NCI-H82 treated with DMSO at 0.1 percent for 48 hours (cell line): ENCODE measurements around the gene PITX2.
A peak's percentile ranks its signal among the peaks of the same experiment; 100 is the strongest.

ENCODE experiments used
- DNase-seq: peaks from one replicate; lab custom pipeline; 2025; ENCODE audit not compliant: unreplicated experiment; lab: John Stamatoyannopoulos, UW

Gene PITX2

DNA sequence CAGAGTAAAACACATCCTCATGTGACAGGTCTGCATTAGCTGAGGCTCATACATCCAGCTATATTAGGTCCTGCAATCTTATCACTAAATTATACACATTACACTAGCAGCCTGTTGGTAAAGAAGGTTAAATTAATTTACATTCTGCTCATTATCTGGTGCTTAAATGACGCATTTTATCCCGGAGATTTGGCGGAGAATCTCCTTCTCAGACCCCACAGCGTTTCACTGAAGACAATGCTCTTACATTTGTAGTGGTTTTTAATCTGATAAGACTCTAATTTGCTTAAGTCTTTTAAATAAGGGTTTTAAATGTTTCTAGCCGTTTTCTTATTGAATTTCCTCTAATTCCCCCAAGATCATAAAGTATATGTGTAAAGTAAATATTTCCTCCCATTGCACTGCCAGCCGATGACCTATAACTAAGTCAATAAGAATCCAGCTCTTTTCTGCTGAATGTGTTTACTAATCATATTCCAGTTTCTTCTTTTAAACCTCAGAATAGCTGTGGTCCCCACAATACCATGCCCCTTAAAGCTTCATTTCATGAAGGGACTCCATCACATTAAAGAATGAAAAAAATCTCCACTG lies 2.1 kb upstream of the PITX2 start:
- DNase-seq: peak; percentile 27

DNA sequence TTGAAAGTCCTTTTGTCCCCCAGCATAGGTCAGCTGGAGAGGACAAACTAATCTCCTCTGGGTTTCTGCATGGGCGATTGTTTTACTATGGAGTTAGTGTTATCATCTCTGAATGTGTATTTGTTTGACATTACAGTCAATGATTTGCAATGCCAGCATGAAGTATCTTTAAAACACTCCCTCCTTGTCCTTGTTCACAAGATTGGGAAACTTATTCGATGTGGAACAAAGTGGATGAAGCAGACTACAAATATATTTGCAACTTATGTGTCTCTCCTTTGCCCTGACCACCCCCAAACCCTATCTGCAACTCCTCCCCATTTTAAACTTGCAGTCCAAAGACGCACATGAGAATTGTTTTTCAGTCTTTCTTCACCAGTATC lies 1.5 kb upstream of the PITX2 start:
- DNase-seq: no peak

DNA sequence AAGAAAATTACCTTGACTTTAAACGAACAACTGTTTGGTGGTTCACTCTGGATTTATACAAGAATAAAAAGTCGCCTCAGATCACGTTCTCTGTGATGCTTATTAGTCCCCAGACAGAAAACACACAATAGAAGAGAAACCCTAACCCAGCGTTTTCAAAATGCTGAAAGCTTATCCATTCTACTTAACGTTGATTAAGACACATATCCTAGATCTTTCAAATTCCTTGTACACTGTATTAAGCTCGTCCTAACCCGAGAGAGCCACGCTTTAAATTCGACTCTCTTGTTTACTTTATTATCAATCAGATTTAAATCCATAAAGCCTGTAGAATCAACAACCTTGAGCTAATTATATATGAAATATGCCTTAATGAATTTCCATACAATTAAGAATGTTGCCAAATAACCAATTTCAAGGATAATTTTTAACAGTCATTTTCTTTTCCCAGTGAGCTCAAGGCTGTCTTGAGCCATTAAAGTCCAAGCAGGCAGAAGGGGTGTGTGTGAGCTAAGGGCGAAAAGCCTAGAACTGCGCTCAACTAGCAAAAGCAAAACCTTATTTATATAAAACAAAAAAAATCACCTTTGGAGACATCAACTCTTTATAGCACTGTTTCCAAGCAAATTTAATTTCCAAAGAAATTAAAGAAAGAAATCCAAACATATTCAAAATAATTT lies 981 bp upstream of the PITX2 start:
- no peak for DNase-seq

DNA sequence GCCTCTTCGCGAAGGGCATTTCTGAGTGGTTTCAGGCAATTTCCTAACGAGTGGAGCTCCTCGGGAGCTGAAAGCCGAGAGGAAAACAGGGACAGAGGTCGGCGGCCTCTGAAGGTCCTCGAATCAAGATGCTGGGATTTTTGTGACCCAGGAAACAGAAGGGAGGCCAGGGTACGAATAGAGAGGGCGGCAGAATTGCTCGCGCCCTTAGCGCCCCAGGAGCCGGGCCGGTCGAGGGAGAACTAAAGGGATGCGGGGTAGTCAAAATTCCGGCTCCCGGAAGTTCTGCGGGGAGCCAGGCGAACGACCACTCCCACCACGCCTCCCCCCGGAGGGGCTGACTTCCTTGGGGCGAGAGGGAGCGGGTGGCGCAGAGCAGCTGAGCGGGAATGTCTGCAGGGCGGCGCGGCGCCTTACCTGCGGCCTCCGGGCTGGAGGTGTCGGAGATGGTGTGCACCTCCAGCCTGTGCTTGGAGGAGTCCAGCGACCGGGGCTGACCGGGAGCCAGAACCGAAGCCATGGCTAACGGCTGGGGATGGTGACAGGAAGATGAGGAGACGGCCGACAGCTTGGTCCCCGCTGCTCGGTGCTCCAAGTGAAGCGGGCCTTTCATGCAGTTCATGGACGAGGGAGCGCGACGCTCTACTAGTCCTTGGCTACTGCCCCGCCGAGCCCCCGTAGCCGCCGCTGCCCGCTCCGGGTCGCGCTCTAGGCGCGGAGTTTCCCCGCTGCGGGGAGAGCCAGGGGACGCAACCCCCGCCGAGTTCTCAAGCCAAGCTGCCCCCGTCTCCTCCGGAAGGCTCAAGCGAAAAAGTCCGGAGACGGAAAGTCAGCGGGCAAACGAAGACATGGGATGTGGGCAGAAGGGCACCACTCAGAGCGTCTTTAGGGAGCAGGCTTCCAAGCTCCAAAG lies 782 bp downstream of the PITX2 start:
- peak; percentile 10 for DNase-seq

DNA sequence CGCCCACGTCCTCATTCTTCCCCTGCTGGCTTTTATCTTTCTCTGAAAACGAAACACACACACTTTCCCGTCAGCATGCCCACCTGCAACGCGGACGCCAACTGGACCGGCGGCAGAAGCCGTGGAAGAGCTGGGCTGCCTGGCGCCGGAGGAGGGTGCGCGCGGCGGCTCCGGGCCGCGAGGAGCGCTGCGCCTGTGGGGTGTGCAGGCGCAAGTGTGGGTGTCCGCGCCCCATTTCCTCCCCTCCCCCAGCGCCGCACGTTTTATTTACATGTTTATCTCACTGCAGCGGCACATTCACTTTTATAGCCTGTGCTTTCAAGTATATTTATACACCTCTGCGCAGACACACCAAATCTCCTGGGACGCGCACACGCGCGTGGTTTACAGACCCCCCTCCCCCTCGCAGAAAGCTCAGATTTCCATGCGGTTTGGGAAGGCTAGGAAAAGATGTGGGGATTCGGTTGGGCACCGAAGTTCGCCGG lies 1.5 kb downstream of the PITX2 start:
- DNase-seq: no peak

DNA sequence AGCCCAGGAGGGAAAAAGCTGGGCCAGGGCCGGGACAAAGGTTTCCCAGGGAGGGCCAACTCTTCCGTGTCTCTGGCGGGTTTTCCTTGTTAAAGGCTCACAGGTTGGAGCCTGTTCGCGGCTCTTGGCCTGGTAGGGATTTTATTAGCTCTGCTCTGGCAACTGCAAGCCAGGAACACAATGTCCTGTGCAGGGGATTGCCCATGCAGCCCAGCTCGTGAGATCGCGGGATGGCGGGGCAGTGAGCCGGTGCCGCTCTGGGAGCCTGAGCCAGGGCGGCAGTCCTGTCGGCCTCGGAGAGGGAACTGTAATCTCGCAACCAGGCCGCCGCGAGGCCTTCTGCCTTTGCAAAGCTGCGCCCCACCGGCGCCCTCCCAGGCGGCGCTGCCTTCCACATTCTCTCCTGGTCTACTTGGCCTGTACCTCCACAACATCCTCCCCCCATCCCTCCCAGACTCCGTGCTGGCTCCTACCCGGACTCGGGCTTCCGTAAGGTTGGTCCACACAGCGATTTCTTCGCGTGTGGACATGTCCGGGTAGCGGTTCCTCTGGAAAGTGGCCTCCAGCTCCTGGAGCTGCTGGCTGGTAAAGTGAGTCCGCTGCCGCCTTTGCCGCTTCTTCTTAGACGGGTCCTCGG lies 2.1 kb downstream of the PITX2 start:
- no peak for DNase-seq

DNA sequence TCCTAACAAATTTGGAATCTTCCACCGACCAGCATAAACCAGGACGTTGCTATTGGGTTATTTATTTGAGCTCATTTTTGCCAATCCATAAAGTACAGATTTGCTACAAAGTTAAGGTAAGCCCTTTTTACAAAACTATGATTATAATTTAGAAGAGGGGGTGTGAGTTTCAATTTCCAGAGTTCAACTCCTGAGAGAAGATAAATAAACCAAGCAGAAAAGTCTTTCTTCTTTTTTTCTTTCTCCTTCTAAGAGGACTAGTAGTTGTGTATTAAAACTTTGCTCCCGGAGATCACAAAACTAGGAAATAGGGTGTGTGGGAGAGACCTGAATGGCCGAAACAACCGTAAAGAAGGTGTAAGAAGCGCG lies 2.6 kb downstream of the PITX2 start:
- DNase-seq: no peak

DNA sequence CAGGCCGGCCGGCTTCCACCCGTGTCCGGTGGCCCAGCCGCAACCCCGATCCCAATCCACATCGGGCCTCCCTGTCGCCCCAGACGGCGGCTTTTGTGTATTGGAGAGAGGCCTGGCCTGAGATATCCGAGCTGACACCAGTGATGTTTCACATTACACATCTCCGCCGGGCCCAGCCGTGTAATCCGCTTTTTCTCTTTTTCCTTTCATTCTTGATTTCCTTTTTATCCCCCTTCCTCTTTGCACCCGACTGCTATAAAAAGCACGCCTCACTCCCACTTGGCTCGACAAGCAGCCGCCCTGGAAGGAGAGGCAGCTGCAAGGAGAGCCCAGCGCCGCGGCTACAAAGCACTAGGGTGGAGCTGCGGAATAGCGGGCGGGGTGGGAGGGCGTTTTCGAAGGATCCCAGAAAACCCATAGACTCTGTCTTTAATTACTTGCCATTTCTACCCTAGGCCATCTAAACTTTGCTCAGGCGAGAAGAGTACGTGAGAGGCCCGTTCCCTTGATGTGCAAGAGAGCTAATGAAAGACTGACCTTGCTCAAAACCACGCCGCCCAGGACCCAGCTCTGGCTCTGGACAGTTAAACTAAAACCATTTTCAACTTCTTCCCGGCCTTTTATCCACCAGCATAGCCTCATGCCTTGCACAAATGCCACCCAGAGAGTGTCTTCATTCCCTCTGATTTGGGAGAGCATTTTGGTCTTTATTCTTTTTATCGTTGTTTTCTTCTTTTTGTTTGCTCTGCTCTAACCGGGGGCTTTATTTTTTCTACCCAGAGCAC lies 3.2 kb downstream of the PITX2 start:
- no peak for DNase-seq

DNA sequence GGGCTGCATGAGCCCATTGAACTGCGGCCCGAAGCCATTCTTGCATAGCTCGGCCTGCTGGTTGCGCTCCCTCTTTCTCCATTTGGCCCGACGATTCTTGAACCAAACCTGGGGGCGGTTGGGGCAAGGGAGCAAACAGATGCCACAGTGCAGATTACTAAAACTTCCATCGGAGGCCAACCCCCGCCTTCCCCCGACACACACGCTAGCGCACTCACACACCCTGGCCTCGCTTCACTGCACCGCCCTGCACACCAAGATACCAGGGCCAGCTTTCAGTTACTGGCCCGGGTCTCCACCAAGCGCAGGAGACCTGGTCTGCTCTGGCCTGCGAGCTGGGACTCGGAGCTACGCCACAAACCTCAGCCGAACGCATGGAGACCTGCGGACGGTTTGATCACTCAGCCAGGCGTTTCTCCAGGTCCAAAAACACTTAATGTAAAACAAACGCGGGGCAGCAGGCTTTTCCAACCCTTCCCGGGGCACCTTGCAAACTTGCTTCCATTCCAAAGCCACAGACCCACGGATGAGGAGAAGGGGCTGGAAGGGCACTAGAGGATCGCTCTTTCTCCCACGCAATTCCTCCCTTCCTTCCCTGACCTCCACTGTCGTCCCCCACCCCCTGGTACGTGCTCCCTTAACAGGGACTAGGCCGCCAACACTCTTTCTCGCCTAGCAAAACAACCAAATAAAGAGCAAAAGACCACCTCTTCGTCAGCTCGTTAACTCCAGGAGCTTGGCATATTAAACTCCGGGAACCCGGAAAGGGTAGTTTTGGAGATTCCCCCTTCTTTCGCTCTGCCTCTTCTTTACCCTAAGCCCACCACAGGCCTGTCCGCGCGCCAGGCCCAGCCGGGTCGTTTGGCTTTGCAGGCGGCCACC lies 4.1 kb downstream of the PITX2 start:
- no peak for DNase-seq

DNA sequence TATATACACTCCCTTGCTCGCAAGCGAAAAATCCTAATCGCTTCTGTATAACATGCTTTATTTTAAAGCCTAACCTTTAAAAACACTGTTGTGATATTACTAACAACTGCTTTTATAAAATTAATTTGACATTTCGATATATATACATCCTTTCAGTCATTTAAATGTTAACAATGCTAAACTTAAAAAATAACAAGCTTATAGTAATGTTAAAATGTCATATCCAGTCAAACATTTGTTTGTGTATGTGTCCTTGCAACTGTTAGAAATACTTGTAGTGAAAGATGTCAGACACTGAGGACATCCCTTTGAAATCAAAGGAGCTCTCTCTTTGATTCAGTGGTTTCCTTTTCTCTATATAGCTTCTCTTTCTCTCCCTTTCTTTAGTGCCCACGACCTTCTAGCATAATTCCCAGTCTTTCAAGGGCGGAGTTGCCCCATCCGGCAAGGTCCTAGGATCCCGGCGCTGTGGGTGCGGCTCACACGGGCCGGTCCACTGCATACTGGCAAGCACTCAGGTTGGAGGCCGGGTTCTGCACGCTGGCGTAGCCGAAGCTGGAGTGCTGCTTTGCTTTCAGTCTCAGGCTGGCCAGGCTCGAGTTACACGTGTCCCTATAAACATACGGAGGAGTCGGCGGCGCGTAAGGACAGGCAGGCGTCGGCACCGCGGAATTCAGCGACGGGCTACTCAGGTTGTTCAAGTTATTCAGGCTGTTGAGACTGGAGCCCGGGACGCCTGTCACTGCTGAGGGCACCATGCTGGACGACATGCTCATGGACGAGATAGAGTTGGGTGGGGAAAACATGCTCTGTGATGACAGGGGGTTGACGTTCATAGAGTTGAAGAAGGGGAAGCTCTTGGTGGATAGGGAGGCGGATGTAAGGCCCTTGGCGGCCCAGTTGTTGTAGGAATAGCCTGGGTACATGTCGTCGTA lies 5.0 kb downstream of the PITX2 start:
- no peak for DNase-seq

DNA sequence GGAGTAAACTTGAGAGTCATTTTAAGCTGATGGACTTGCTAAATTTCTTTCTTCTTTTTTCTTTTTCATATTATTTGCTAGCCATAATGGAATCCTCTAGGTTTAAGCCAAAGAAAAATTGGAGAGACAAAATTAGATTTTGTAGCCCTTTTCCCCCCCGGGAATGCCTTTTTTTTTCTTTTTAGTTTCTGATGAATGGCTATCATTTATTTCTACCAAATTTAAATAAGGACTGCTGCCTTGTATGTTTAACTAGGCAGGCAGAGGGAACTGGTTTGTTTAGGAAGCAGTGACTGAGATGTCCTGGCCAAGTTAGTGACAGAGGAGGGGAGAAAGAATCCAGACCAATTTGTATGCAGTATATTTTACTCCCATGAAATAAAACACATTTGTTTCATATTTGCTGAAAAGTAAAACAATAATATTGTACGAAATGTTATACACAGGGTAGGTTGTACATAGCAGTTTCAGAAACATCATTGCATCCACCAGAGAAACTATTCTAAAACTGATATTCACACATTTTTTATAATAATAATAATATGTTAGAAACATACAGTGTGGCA lies 5.7 kb downstream of the PITX2 start:
- DNase-seq: no peak

DNA sequence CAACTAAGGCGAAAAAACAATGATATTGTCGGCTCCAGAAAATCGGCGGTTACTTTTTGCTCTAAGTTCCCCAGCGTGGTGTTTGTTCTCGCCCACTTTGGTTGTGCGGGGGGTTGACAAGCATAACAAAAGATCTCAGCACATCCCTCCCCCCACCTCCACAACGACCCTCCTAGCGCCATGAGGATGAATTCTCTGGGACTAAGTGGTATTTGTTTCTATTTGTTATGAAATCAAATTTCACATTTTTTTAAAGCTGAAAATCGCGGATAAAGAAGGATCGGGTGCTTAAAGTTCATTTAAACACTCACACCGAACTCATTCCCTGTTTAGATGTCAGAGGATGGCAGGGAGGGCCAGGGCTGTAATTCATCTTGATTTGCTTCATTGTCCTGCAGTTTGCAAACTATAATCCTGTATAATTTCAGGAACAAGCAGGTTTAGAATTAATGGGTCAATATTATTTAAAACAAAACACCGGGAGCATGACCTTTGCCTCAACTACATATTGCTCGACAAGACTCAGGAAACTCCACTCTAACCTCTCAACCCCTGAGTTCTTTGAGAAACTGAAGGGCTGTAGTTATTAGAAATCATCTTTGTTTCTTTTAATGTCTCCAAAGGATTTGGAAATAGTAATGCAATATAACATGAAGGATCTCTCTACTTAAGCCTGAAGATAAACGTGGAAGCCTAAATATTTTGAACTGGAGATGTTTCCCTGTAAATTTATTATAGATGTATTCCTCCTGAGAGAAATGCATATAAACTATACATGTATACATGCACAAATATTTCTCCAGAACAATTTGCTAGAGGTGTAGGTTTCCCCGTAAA lies 6.4 kb downstream of the PITX2 start:
- no peak for DNase-seq

DNA sequence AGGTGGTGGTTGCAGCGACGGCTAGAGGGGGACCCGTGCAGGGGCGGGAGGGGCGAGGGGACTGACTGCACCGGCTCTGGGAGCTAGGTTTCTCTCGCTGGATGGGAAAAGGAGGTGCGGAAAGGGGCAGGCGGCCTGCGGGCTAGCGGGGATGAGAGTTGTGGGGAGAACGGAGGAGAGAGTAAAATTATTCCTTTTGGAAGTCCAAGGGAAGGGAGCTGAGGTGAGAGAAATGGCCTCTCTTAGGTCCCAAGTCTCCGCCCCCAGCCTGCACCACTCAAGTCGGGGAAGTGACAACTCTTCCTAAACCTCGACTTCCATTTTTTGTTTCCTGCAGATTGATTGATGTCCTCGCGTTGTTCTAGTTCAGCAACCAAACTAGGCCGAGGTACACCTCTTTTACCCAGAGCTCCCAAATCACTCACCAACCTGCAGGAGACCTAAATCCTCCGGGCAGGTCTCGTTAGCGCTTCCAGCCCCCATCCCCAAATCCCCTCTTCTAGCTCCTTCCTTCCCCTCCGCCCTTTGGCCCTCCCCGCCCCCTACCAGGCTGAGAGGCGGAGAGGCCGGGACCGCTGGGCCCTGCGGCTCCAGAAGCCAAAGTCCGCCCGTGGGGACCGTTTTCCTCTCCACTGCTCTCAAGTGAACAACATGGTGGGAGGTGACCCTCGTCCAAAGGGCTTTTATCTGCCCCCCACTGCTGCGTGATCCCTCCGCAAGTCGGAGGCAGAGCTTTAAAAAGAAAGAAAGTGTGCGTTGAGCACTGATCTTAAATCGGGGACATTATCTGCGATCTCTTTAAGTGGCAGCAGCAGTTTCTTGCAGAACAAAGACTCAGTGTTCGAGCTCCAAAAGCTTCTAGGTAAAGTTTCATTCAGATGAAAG lies 7.3 kb downstream of the PITX2 start:
- no peak for DNase-seq

DNA sequence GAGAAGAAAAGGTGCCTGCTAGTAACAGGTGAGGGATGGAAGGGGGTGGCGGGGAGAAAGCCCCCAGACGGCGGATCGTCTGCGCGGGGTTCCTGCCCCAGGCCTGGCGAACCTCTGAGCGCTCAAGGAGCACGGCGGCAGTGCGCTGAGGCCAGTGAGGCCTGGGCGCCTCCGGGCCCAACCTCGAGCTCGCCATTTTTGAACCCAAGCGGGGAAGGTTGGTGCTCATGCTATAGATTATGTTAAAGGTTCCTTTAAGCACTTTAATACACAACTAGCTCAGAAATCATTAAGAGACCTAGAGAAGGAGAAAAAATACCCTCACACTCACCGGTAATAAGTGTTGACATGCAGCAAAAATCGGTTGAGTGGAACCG lies 7.9 kb downstream of the PITX2 start:
- no peak for DNase-seq

DNA sequence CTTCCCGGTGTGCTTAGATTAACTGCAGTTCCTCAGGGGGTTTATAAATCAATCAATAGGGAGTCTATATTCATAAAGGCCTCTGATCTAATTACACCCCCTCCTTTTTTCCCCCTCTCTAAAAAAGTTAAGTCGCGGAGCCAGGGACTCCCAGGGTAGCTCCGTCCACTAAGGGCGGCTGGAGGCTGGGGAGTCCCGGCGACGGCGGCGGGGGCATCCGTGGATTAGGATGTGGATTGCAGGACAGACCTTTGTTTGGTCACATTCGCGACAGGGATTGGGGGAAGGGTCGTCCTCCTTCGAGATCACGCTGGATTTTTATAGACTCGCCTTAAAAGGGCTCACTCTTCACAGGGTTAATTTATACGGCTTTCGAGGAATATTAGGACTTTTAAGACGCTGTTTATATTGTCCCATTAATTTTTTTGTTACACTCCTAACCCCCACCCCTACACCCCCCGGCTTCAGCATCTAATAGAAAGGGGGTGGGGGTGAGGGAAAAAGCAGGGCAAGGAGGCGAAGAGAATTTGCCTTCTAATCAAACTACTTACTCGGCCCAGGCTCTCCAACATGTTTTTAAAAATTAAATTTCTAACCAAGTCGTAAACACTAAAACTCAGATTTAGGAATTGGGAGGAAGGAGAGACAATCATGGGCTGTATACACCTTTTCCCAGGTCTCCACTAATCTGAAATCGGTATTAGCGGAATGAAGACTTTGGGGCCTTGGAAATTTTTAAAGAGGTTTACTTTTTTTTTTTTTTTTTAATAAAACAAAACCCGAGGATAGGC lies 8.5 kb downstream of the PITX2 start:
- no peak for DNase-seq

DNA sequence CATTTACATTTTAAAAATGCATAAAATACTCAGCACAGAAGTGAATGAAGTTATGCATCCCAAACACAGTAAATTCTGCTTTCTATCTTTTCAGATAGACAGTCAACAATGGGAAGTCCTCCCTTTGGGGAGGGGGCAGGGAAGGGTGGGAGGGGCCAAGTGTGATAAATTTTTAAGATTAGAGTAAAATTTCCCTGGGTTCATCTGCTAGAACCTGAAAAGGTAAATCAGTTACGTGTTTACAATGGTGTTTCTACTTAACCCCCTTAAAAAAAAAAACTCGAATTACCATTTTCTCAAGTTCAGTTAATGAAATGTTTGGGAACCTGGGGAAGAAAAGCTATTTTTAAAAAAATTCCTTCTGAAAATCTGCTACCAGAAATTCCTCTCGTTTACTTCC lies 9.1 kb downstream of the PITX2 start:
- no peak for DNase-seq
